NB4 (cell line): ENCODE measurements around the gene ANKLE1.

Source experiments
- DNase-seq: peaks from one replicate; pipeline ENCODE4 v3.0.0; 2010; ENCODE audit warnings: low read depth
- H3K4me3 ChIP-seq: one replicate; pipeline ENCODE4 v1.5.1; 2011; ENCODE audit warnings: mild to moderate bottlenecking, low read depth, low read length, moderate library complexity
- MAX ChIP-seq: IDR thresholded peaks from 2 replicates; pipeline ENCODE4 v1.6.1; 2011; ENCODE audit warnings: low read depth, low read length
- MYC ChIP-seq: IDR thresholded peaks from 2 replicates; pipeline ENCODE4 v1.6.1; 2011; ENCODE audit warnings: low read depth, low read length
- POLR2A ChIP-seq: IDR thresholded peaks from 2 replicates; pipeline ENCODE4 v1.6.1; 2011; ENCODE audit warnings: mild to moderate bottlenecking; ENCODE audit not compliant: insufficient read length; ENCODE audit errors: extremely low read depth
- TF ChIP-seq, protein P1 (sequence below): IDR thresholded peaks from one replicate; pipeline ENCODE4 v1.5.1; 2012; ENCODE audit warnings: low read depth, low read length

Gene ANKLE1

GRCh38 chr19:17259118-17259780, 22.5 kb upstream of the ANKLE1 start:
- no peak for DNase-seq
- H3K4me3 ChIP-seq = no peak overlapping the region
- TF ChIP-seq, protein P1, sequence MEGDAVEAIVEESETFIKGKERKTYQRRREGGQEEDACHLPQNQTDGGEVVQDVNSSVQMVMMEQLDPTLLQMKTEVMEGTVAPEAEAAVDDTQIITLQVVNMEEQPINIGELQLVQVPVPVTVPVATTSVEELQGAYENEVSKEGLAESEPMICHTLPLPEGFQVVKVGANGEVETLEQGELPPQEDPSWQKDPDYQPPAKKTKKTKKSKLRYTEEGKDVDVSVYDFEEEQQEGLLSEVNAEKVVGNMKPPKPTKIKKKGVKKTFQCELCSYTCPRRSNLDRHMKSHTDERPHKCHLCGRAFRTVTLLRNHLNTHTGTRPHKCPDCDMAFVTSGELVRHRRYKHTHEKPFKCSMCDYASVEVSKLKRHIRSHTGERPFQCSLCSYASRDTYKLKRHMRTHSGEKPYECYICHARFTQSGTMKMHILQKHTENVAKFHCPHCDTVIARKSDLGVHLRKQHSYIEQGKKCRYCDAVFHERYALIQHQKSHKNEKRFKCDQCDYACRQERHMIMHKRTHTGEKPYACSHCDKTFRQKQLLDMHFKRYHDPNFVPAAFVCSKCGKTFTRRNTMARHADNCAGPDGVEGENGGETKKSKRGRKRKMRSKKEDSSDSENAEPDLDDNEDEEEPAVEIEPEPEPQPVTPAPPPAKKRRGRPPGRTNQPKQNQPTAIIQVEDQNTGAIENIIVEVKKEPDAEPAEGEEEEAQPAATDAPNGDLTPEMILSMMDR = no peak
- no peak for TF ChIP-seq POLR2A

DNA sequence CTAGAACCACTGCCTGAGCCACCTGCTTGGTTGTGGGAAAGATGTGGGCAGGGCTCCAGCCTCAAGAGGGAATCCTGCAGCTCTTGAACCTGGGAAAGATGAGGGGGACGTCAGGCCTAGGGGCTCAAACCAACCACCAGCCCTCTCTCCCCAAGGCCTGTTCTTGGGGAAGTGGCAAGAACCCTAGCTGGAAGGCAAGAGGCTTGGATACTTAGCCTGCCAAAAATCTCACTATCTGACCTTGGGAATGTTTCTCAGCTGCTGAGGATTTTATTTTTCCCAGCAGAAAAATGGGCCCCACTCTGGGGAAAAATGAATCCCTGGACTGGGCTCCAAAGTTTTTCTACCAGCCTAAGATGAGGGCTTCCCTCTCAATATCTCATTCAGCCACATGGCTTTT, 21.8 kb upstream of the ANKLE1 start:
- H3K4me3 ChIP-seq = no peak overlapping the region
- DNase-seq = no peak
- TF ChIP-seq MYC (no peak), MAX (no peak), POLR2A (no peak)
- TF ChIP-seq, protein P1 = no peak

DNA sequence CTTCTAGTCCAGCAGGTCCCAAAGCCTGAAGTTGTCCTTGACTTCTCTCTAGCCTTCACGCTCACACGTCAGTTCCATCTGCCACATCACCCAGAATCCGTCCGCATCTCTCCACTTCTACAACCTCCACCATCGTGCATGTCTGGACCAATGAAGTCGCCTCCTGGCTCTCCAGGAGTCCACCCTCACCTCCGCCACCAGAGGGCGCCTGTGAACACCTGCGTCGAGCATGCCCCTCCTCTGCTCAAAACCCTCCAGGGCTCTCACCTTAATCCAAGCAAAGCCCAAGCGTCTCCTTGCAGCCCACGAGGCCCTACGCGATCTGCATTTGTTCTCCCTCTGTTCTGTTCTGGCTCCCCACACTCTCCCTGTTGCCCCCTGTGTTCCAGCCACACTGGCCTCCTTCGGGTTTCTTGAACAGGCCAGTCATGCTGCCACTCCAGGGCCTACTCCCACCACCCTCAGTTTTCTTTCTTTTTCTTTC, 20.8 kb upstream of the ANKLE1 start:
- peak; percentile 91 for DNase-seq
- TF ChIP-seq, protein P1 = peak; percentile 92
- TF ChIP-seq MAX = peak; percentile 85
- TF ChIP-seq POLR2A = no peak
- peak; percentile 52 for TF ChIP-seq MYC
- no peak overlapping the region for H3K4me3 ChIP-seq

DNA sequence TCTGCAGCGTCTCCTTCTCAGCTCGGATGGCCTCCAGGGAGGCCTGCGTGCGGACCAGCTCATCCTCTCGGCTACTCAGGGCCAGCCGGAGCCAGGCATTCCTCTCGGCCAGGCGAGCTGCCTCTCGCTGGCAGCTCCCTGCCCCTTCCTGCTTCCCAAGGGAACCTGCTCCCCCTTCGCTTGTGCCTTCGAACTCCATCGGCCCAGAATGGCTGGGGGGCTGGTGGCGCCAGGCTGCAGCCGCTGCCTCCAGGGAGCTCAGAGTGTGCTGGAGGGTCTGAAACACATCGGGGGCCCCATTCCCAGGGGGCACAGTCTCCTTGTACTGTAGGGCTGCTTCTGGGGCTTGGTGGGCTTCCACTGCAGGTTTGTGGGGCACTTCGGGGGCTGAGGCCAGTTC, 19.1 kb upstream of the ANKLE1 start:
- no peak for DNase-seq
- no peak overlapping the region for H3K4me3 ChIP-seq
- TF ChIP-seq, protein P1 = no peak
- no peak for TF ChIP-seq MAX
- no peak for TF ChIP-seq MYC
- TF ChIP-seq POLR2A = no peak

GRCh38 chr19:17263712-17264640, 17.7 kb upstream of the ANKLE1 start:
- H3K4me3 ChIP-seq = no peak overlapping the region
- TF ChIP-seq MAX (no peak), POLR2A (no peak)
- TF ChIP-seq, protein P1 = no peak
- no peak for DNase-seq

GRCh38 chr19:17264641-17264979, 17.1 kb upstream of the ANKLE1 start, which contains the start of gene USHBP1:
Gene USHBP1 (minus strand): TSS chr19:17264745. CDS start chr19:17264299, 446 bp downstream.
- TF ChIP-seq MYC = no peak
- no peak for TF ChIP-seq MAX
- no peak for TF ChIP-seq POLR2A
- TF ChIP-seq, protein P1 = no peak
- DNase-seq = no peak
- H3K4me3 ChIP-seq = no peak within 1 kb of the TSS
